ENCODE measurements around the gene APOB. TPM values are rescaled to one million over a fixed set of nuclear protein-coding genes. Genes with fewer than 3 reads are reported as not detected.
"Not testable (repeated sequence)": the region's sequence is repeated elsewhere in the genome, so short reads cannot be mapped to it uniquely, and the experiment has no call there.

APOB gene
- total RNA-seq, 2 experiments from 2014 or later, result not detected

- POLR2A ChIA-PET, result no interaction called here
- CTCF ChIA-PET, result no interaction called here
- no peaks in the 10 kb centered on the region for H3K36me3 Mint-ChIP-seq
- DNase-seq, result no peak
- peaks cover 2% of the 10 kb centered on the region for H3K27me3 Mint-ChIP-seq
- H3K4me1 Mint-ChIP-seq (ENCODE audit: low read depth), result no peaks in the 10 kb centered on the region
- intact Hi-C loops (cut with micrococcal nuclease), result no loop called here
- H3K27ac Mint-ChIP-seq, result no peak overlapping the region
- no peaks in the 10 kb centered on the region for H3K9me3 Mint-ChIP-seq
- H3K4me3 Mint-ChIP-seq, result no peak overlapping the region
These were observed 7.7 kb downstream of the APOB start for GRCh38 chr2:21035974-21036707.

GRCh38 chr2:21035282-21035973 is 8.4 kb downstream of the APOB start:
- CTCF ChIA-PET, result no interaction called here
- Mint-ChIP-seq H3K4me1 (ENCODE audit: low read depth) (no peaks in the 10 kb centered on the region), H3K4me3 (no peak overlapping the region), H3K27me3 (peaks cover 2% of the 10 kb centered on the region), H3K36me3 (no peaks in the 10 kb centered on the region), H3K27ac (no peak overlapping the region), H3K9me3 (no peaks in the 10 kb centered on the region)
- POLR2A ChIA-PET, result no interaction called here
- DNase-seq, result no peak
- intact Hi-C loops (cut with micrococcal nuclease), result no loop called here

- intact Hi-C loops (cut with micrococcal nuclease), result no loop called here
- ChIA-PET POLR2A (no interaction called here), CTCF (interaction anchor here (2.4 kb wide), 1 partner anchor 8 kb away, joined by 11 read pairs; the partner anchor contains the start of gene APOB)
- peaks cover 2% of the 10 kb centered on the region for H3K27me3 Mint-ChIP-seq
- no peaks in the 10 kb centered on the region for H3K9me3 Mint-ChIP-seq
- no peaks in the 10 kb centered on the region for H3K4me1 Mint-ChIP-seq (ENCODE audit: low read depth)
- no peak for DNase-seq
- H3K27ac Mint-ChIP-seq, result no peak overlapping the region
- H3K36me3 Mint-ChIP-seq, result no peaks in the 10 kb centered on the region
- no peak overlapping the region for H3K4me3 Mint-ChIP-seq
These were observed 8.9 kb downstream of the APOB start for GRCh38 chr2:21034972-21035279.

- intact Hi-C loops (cut with micrococcal nuclease), result no loop called here
- Mint-ChIP-seq H3K36me3 (no peaks in the 10 kb centered on the region), H3K4me1 (ENCODE audit: low read depth) (no peaks in the 10 kb centered on the region), H3K27ac (no peak overlapping the region), H3K4me3 (no peak overlapping the region), H3K27me3 (peaks cover 2% of the 10 kb centered on the region), H3K9me3 (no peaks in the 10 kb centered on the region)
- no peak for DNase-seq
- ChIA-PET CTCF (interaction anchor here (2.4 kb wide), 1 partner anchor 9 kb away, joined by 11 read pairs; the partner anchor contains the start of gene APOB), POLR2A (no interaction called here)
These were observed 9.5 kb downstream of the APOB start for GRCh38 chr2:21034156-21034971.

GRCh38 chr2:21033237-21034155 is 10.4 kb downstream of the APOB start:
- no peak for DNase-seq
- ChIA-PET CTCF (interaction anchor here (2.4 kb wide), 1 partner anchor 10 kb away, joined by 11 read pairs; the partner anchor contains the start of gene APOB), POLR2A (no interaction called here)
- Mint-ChIP-seq H3K27ac (no peak overlapping the region), H3K4me1 (ENCODE audit: low read depth) (no peaks in the 10 kb centered on the region), H3K36me3 (no peaks in the 10 kb centered on the region), H3K9me3 (no peaks in the 10 kb centered on the region), H3K27me3 (peaks cover 7% of the 10 kb centered on the region), H3K4me3 (no peak overlapping the region)
- intact Hi-C loops (cut with micrococcal nuclease), result no loop called here

GRCh38 chr2:21032338-21033236 is 11.3 kb downstream of the APOB start:
- H3K27me3 Mint-ChIP-seq, result peaks cover 7% of the 10 kb centered on the region
- H3K36me3 Mint-ChIP-seq, result no peaks in the 10 kb centered on the region
- H3K4me3 Mint-ChIP-seq, result no peak overlapping the region
- no peaks in the 10 kb centered on the region for H3K9me3 Mint-ChIP-seq
- intact Hi-C loops (cut with micrococcal nuclease), result no loop called here
- no peaks in the 10 kb centered on the region for H3K4me1 Mint-ChIP-seq (ENCODE audit: low read depth)
- POLR2A ChIA-PET, result no interaction called here
- CTCF ChIA-PET, result interaction anchor here (2.4 kb wide), 1 partner anchor 10 kb away, joined by 11 read pairs; the partner anchor contains the start of gene APOB
- DNase-seq, result no peak
- no peak overlapping the region for H3K27ac Mint-ChIP-seq

GRCh38 chr2:21030983-21031968 is 12.6 kb downstream of the APOB start:
- Mint-ChIP-seq H3K36me3 (no peaks in the 10 kb centered on the region), H3K4me1 (ENCODE audit: low read depth) (no peaks in the 10 kb centered on the region), H3K9me3 (no peaks in the 10 kb centered on the region), H3K27ac (no peak overlapping the region), H3K27me3 (peaks cover 7% of the 10 kb centered on the region), H3K4me3 (no peak overlapping the region)
- intact Hi-C loops (cut with micrococcal nuclease), result no loop called here
- DNase-seq, result no peak
- POLR2A ChIA-PET, result no interaction called here
- CTCF ChIA-PET, result no interaction called here

- intact Hi-C loops (cut with micrococcal nuclease), result no loop called here
- Mint-ChIP-seq H3K9me3 (no peaks in the 10 kb centered on the region), H3K27ac (no peak overlapping the region), H3K36me3 (no peaks in the 10 kb centered on the region), H3K27me3 (peaks cover 7% of the 10 kb centered on the region), H3K4me1 (ENCODE audit: low read depth) (no peaks in the 10 kb centered on the region), H3K4me3 (no peak overlapping the region)
- ChIA-PET POLR2A (no interaction called here), CTCF (no interaction called here)
- DNase-seq, result no peak
These were observed 14.4 kb downstream of the APOB start for GRCh38 chr2:21029519-21029918.

GRCh38 chr2:21028951-21029350 is 14.9 kb downstream of the APOB start:
- H3K4me3 Mint-ChIP-seq; H3K36me3 Mint-ChIP-seq; H3K4me1 Mint-ChIP-seq (ENCODE audit: low read depth); H3K9me3 Mint-ChIP-seq; POLR2A ChIA-PET; intact Hi-C loops (cut with micrococcal nuclease); DNase-seq; CTCF ChIA-PET; H3K27me3 Mint-ChIP-seq; H3K27ac Mint-ChIP-seq: not testable (repeated sequence)
